Left renal cortex interstitium (tissue), 4 donors: ENCODE measurements around the gene NADK. TPM values are rescaled to one million over a fixed set of nuclear protein-coding genes. Genes with fewer than 3 reads are reported as not detected.

Experiments used
- DNase-seq, 4 donors: peaks; one replicate each; pipeline ENCODE4 v3.0.0-alpha.2; 2013; ENCODE audit warnings: low read depth in 4 of 4, low spot score in 2 of 4, missing footprints in 1 of 4
- polyA plus RNA-seq, 4 donors: library from polyadenylated mRNA; unstranded; fragments of 120-200 nt; gene quantifications; one replicate each; pipeline ENCODE4 v1.2.1, GENCODE V29; 2013; ENCODE audit not compliant: insufficient read length in 4 of 4

NADK gene
- 10 to 100 TPM; 40.8 to 62.0 (median 50.9) TPM for polyA plus RNA-seq

- DNase-seq = no peak
Measured at GRCh38 chr1:1777950-1778662, at the start of gene NADK. Gene NADK, minus strand, starts transcription at chr1:1778470. Its CDS starts 13,064 bp downstream, at chr1:1765406.

- no peak for DNase-seq
Measured at GRCh38 chr1:1827089-1827848, 49.0 kb upstream of the NADK start.

- DNase-seq = no peak
Measured at GRCh38 chr1:1826356-1827088, 48.3 kb upstream of the NADK start.

GRCh38 chr1:1825217-1825616 lies 46.9 kb upstream of the NADK start:
- DNase-seq = no peak

- no peak for DNase-seq
Measured at GRCh38 chr1:1819762-1820161, 41.5 kb upstream of the NADK start.

GRCh38 chr1:1817221-1817620 lies 39.0 kb upstream of the NADK start:
- DNase-seq = no peak

- no peak for DNase-seq
Measured at GRCh38 chr1:1815606-1816281, 37.5 kb upstream of the NADK start.

GRCh38 chr1:1809489-1809888 lies 31.2 kb upstream of the NADK start:
- DNase-seq = no peak

- no peak for DNase-seq
Measured at GRCh38 chr1:1808206-1808605, 29.9 kb upstream of the NADK start.

GRCh38 chr1:1806890-1807289 lies 28.6 kb upstream of the NADK start:
- no peak for DNase-seq

- no peak for DNase-seq
Measured at GRCh38 chr1:1804301-1804700, 26.0 kb upstream of the NADK start.

GRCh38 chr1:1802871-1803270 lies 24.6 kb upstream of the NADK start:
- DNase-seq = no peak

GRCh38 chr1:1799716-1800115 lies 21.4 kb upstream of the NADK start:
- DNase-seq = no peak

GRCh38 chr1:1797731-1798341 lies 19.6 kb upstream of the NADK start:
- no peak for DNase-seq

- DNase-seq = no peak
Measured at GRCh38 chr1:1796466-1796865, 18.2 kb upstream of the NADK start.

- no peak for DNase-seq
Measured at GRCh38 chr1:1794999-1795398, 16.7 kb upstream of the NADK start.

GRCh38 chr1:1793481-1794244 lies 15.4 kb upstream of the NADK start:
- DNase-seq = no peak

GRCh38 chr1:1788646-1789431 lies 10.6 kb upstream of the NADK start:
- no peak for DNase-seq

GRCh38 chr1:1788136-1788535 lies 9.9 kb upstream of the NADK start:
- DNase-seq = no peak
